Left renal cortex interstitium (tissue), 4 donors: Measurements from ENCODE around the gene PSMB9. TPM values are rescaled to one million over a fixed set of nuclear protein-coding genes. Genes with fewer than 3 reads are reported as not detected.
"Not testable (repeated sequence)": the region's sequence is repeated elsewhere in the genome, so short reads cannot be mapped to it uniquely, and the experiment has no call there.

Source experiments
- DNase-seq, 4 donors: peaks; one replicate each; pipeline ENCODE4 v3.0.0-alpha.2; 2013; ENCODE audit warnings: low read depth in 4 of 4, low spot score in 2 of 4, missing footprints in 1 of 4
- polyA plus RNA-seq, 4 donors: library from polyadenylated mRNA; unstranded; fragments of 120-200 nt; gene quantifications; one replicate each; pipeline ENCODE4 v1.2.1, GENCODE V29; 2013; ENCODE audit not compliant: insufficient read length in 4 of 4

The PSMB9 gene
- polyA plus RNA-seq, 4 donors, result 4.4 to 8.4 (median 7.7) TPM

- no peak for DNase-seq
Observed at GRCh38 chr6:32857156-32857891, 3.3 kb downstream of the PSMB9 start.

- DNase-seq, result no peak
Observed at GRCh38 chr6:32858194-32858593, 4.2 kb downstream of the PSMB9 start.

GRCh38 chr6:32860674-32861073, 6.7 kb downstream of the PSMB9 start:
- no peak for DNase-seq

GRCh38 chr6:32862725-32863124, 8.7 kb downstream of the PSMB9 start:
- DNase-seq, result no peak

GRCh38 chr6:32865724-32866443, 11.9 kb downstream of the PSMB9 start:
- DNase-seq, result no peak

- DNase-seq, result no peak
Observed at GRCh38 chr6:32867022-32867477, 13.1 kb downstream of the PSMB9 start.

- DNase-seq, result no peak
Observed at GRCh38 chr6:32867554-32868256, 13.7 kb downstream of the PSMB9 start.

- DNase-seq, result peak in 3 of 4 donors; percentile 64 to 84 (median 69)
Observed at GRCh38 chr6:32868257-32868788, 14.3 kb downstream of the PSMB9 start.

GRCh38 chr6:32873947-32874346, 20.0 kb downstream of the PSMB9 start:
- DNase-seq, result not testable (repeated sequence)

GRCh38 chr6:32876603-32877002, 22.6 kb downstream of the PSMB9 start:
- no peak for DNase-seq

GRCh38 chr6:32879691-32880090, 25.7 kb downstream of the PSMB9 start:
- no peak for DNase-seq

- DNase-seq, result not testable (repeated sequence)
Observed at GRCh38 chr6:32880962-32881361, 27.0 kb downstream of the PSMB9 start.

GRCh38 chr6:32882879-32883250, 28.9 kb downstream of the PSMB9 start:
- no peak for DNase-seq

GRCh38 chr6:32883789-32884188, 29.8 kb downstream of the PSMB9 start:
- DNase-seq, result no peak

- peak; percentile 25 to 77 (median 61) for DNase-seq
Observed at GRCh38 chr6:32885698-32886286, 31.8 kb downstream of the PSMB9 start.

- no peak for DNase-seq
Observed at GRCh38 chr6:32886681-32887383, 32.8 kb downstream of the PSMB9 start.

GRCh38 chr6:32887616-32888015, 33.6 kb downstream of the PSMB9 start:
- DNase-seq, result no peak

- DNase-seq, result no peak
Observed at GRCh38 chr6:32888576-32888975, 34.6 kb downstream of the PSMB9 start.

GRCh38 chr6:32889533-32889932, 35.5 kb downstream of the PSMB9 start:
- DNase-seq, result no peak

GRCh38 chr6:32890831-32891230, 36.8 kb downstream of the PSMB9 start:
- DNase-seq, result no peak
